HepG2 (cell line): ENCODE data around the gene FNIP2. TPM values are rescaled to one million over a fixed set of nuclear protein-coding genes. Genes with fewer than 3 reads are reported as not detected.

ENCODE experiments used
- ARNTL ChIP-seq: sonication (generic); formaldehyde crosslinking; IDR thresholded peaks from 2 replicates; pipeline ENCODE4 v1.4.0; 2020; ENCODE audit warnings: mild to moderate bottlenecking, missing genetic modification reagents
- HOXA3 ChIP-seq: sonication (generic); formaldehyde crosslinking; IDR thresholded peaks from 2 replicates; pipeline ENCODE4 v1.5.0; 2020; ENCODE audit warnings: missing genetic modification reagents
- IRF2 ChIP-seq: IDR thresholded peaks from 2 replicates; pipeline ENCODE4 v1.6.1; 2018; ENCODE audit warnings: missing genetic modification reagents, missing compliant biosample characterization
- MAFF ChIP-seq: IDR thresholded peaks from 2 replicates; pipeline ENCODE4 v1.6.1; 2011; ENCODE audit warnings: low read depth, low read length, improper control_type of control experiment
- MIER3 ChIP-seq: IDR thresholded peaks from 2 replicates; pipeline ENCODE4 v1.6.1; 2016; ENCODE audit warnings: missing compliant biosample characterization, borderline replicate concordance
- SALL1 ChIP-seq: sonication (generic); formaldehyde crosslinking; IDR thresholded peaks from 2 replicates; pipeline ENCODE4 v1.8.0; 2022; ENCODE audit warnings: mild to moderate bottlenecking, missing genetic modification reagents
- TEAD3 ChIP-seq: optimal IDR thresholded peaks from 2 replicates; pipeline ENCODE3; 2016; ENCODE audit warnings: borderline replicate concordance
- THRA ChIP-seq: sonication (generic); formaldehyde crosslinking; IDR thresholded peaks from 2 replicates; pipeline ENCODE4 v1.4.0; 2020; ENCODE audit warnings: missing genetic modification reagents, borderline replicate concordance
- TRIM24 ChIP-seq: sonication (generic); formaldehyde crosslinking; IDR thresholded peaks from 2 replicates; pipeline ENCODE4 v1.8.0; 2022; ENCODE audit warnings: mild to moderate bottlenecking, missing genetic modification reagents
- ZMAT3 ChIP-seq: sonication (generic); formaldehyde crosslinking; conservative IDR thresholded peaks from 2 replicates; pipeline ENCODE4 v1.7.0; 2021; ENCODE audit warnings: missing genetic modification reagents
- ZNF317 ChIP-seq: sonication (generic); formaldehyde crosslinking; IDR thresholded peaks from 2 replicates; pipeline ENCODE4 v1.5.0; 2020; ENCODE audit warnings: mild to moderate bottlenecking, missing genetic modification reagents
- ZNF362 ChIP-seq: sonication (generic); formaldehyde crosslinking; IDR thresholded peaks from 2 replicates; pipeline ENCODE4 v1.4.0; 2020; ENCODE audit warnings: missing genetic modification reagents, mild to moderate bottlenecking, borderline replicate concordance
- ZNF891 ChIP-seq: sonication (generic); formaldehyde crosslinking; IDR thresholded peaks from 2 replicates; pipeline ENCODE4 v1.5.0; 2020; ENCODE audit warnings: mild to moderate bottlenecking, missing genetic modification reagents
- polyA plus RNA-seq, 8 experiments: library from polyadenylated mRNA; depleted of rRNA in 3 of 8; stranded (reverse) in 7 of 8; unstranded in 1 of 8; fragments of >200 nt; fragmentation: Illumina TruSeq in 4 of 8; extraction: Trizol in 4 of 8; gene quantifications; 2 replicates each; pipeline versions ENCODE4 v1.2.1 to v1.2.3, GENCODE V29; 2011 to 2016; ENCODE audit warnings: low read depth in 4 of 8, missing spikeins in 1 of 8, mixed read lengths in 1 of 8; ENCODE audit not compliant: insufficient read depth in 1 of 8
- total RNA-seq, 5 experiments: library from RNA; depleted of rRNA; stranded (reverse); fragments of >200 nt; fragmentation: Illumina TruSeq; extraction: Trizol; gene quantifications; 2 replicates each; pipeline ENCODE4 v1.2.3, GENCODE V29; 2016; ENCODE audit warnings: low read depth in 1 of 5
- TF ChIP-seq, protein P1 (sequence below): sonication (generic); formaldehyde crosslinking; IDR thresholded peaks from 2 replicates; pipeline ENCODE4 v1.5.1; 2020; ENCODE audit warnings: mild to moderate bottlenecking, missing genetic modification reagents, borderline replicate concordance
- TF ChIP-seq, protein P2 (sequence below): IDR thresholded peaks from 2 replicates; pipeline ENCODE4 v1.6.1; 2016
- TF ChIP-seq, protein P3 (sequence below): sonication (generic); formaldehyde crosslinking; conservative IDR thresholded peaks from 2 replicates; pipeline ENCODE4 v1.4.0; 2020; ENCODE audit warnings: mild to moderate bottlenecking, missing genetic modification reagents, moderate library complexity

Gene FNIP2
- total and polyA plus RNA-seq, 2 of the 13 experiments (the other 11 are each of a cell fraction or from before 2014, with no cell fraction given), result 15.5 to 21.0 TPM

- TF ChIP-seq, protein P1, sequence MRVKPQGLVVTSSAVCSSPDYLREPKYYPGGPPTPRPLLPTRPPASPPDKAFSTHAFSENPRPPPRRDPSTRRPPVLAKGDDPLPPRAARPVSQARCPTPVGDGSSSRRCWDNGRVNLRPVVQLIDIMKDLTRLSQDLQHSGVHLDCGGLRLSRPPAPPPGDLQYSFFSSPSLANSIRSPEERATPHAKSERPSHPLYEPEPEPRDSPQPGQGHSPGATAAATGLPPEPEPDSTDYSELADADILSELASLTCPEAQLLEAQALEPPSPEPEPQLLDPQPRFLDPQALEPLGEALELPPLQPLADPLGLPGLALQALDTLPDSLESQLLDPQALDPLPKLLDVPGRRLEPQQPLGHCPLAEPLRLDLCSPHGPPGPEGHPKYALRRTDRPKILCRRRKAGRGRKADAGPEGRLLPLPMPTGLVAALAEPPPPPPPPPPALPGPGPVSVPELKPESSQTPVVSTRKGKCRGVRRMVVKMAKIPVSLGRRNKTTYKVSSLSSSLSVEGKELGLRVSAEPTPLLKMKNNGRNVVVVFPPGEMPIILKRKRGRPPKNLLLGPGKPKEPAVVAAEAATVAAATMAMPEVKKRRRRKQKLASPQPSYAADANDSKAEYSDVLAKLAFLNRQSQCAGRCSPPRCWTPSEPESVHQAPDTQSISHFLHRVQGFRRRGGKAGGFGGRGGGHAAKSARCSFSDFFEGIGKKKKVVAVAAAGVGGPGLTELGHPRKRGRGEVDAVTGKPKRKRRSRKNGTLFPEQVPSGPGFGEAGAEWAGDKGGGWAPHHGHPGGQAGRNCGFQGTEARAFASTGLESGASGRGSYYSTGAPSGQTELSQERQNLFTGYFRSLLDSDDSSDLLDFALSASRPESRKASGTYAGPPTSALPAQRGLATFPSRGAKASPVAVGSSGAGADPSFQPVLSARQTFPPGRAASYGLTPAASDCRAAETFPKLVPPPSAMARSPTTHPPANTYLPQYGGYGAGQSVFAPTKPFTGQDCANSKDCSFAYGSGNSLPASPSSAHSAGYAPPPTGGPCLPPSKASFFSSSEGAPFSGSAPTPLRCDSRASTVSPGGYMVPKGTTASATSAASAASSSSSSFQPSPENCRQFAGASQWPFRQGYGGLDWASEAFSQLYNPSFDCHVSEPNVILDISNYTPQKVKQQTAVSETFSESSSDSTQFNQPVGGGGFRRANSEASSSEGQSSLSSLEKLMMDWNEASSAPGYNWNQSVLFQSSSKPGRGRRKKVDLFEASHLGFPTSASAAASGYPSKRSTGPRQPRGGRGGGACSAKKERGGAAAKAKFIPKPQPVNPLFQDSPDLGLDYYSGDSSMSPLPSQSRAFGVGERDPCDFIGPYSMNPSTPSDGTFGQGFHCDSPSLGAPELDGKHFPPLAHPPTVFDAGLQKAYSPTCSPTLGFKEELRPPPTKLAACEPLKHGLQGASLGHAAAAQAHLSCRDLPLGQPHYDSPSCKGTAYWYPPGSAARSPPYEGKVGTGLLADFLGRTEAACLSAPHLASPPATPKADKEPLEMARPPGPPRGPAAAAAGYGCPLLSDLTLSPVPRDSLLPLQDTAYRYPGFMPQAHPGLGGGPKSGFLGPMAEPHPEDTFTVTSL (CRISPR knock-in tag), result peak; percentile 79
- TF ChIP-seq, protein P2, sequence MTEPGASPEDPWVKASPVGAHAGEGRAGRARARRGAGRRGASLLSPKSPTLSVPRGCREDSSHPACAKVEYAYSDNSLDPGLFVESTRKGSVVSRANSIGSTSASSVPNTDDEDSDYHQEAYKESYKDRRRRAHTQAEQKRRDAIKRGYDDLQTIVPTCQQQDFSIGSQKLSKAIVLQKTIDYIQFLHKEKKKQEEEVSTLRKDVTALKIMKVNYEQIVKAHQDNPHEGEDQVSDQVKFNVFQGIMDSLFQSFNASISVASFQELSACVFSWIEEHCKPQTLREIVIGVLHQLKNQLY, result 0 out of 2 replicates have a peak, but pooled peaks have one; percentile 42
- TF ChIP-seq SALL1 (peak; percentile 91), MAFF (0 out of 2 replicates have a peak, but pooled peaks have one; percentile 3), MIER3 (CRISPR knock-in tag) (peak; percentile 66; the same call in 1 of the 2 replicates), THRA (CRISPR knock-in tag) (peak; percentile 94; the same call in 1 of the 2 replicates), ZNF362 (peak; percentile 68), IRF2 (peak; percentile 73; the same call in 1 of the 2 replicates), TEAD3 (peak; percentile 66), ZMAT3 (CRISPR knock-in tag) (0 out of 2 replicates have a peak, but pooled peaks have one; percentile 25), ZNF891 (0 out of 2 replicates have a peak, but pooled peaks have one; percentile 10), HOXA3 (peak; percentile 86), ARNTL (peak; percentile 44; the same call in 1 of the 2 replicates), TRIM24 (CRISPR knock-in tag) (0 out of 2 replicates have a peak, but pooled peaks have one; percentile 18), ZNF317 (CRISPR knock-in tag) (peak; percentile 26; the same call in 1 of the 2 replicates)
- TF ChIP-seq, protein P3, sequence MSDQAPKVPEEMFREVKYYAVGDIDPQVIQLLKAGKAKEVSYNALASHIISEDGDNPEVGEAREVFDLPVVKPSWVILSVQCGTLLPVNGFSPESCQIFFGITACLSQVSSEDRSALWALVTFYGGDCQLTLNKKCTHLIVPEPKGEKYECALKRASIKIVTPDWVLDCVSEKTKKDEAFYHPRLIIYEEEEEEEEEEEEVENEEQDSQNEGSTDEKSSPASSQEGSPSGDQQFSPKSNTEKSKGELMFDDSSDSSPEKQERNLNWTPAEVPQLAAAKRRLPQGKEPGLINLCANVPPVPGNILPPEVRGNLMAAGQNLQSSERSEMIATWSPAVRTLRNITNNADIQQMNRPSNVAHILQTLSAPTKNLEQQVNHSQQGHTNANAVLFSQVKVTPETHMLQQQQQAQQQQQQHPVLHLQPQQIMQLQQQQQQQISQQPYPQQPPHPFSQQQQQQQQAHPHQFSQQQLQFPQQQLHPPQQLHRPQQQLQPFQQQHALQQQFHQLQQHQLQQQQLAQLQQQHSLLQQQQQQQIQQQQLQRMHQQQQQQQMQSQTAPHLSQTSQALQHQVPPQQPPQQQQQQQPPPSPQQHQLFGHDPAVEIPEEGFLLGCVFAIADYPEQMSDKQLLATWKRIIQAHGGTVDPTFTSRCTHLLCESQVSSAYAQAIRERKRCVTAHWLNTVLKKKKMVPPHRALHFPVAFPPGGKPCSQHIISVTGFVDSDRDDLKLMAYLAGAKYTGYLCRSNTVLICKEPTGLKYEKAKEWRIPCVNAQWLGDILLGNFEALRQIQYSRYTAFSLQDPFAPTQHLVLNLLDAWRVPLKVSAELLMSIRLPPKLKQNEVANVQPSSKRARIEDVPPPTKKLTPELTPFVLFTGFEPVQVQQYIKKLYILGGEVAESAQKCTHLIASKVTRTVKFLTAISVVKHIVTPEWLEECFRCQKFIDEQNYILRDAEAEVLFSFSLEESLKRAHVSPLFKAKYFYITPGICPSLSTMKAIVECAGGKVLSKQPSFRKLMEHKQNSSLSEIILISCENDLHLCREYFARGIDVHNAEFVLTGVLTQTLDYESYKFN (CRISPR knock-in tag), result peak; percentile 88
These were observed 133.7 kb downstream of the FNIP2 start (continued) for GRCh38 chr4:158902280-158903078.
